H7 (cell line): Measurements from ENCODE around the gene TUBA3D. TPM values are rescaled to one million over a fixed set of nuclear protein-coding genes. Genes with fewer than 3 reads are reported as not detected.
"Not testable (repeated sequence)": the region's sequence is repeated elsewhere in the genome, so short reads cannot be mapped to it uniquely, and the experiment has no call there.

Experiments used
- DNase-seq: peaks from one replicate; pipeline ENCODE4 v3.0.0; 2012
- H3K27me3 ChIP-seq: 2 replicates; pipeline ENCODE4 v1.6.0; 2011; ENCODE audit warnings: mild to moderate bottlenecking, low read length; ENCODE audit not compliant: control insufficient read depth, insufficient read depth
- H3K36me3 ChIP-seq: replicated peaks from 2 replicates; pipeline ENCODE4 v1.5.1; 2011; ENCODE audit warnings: low read length; ENCODE audit not compliant: control insufficient read depth, insufficient read depth
- H3K4me3 ChIP-seq: 2 replicates; pipeline ENCODE4 v1.5.1; 2011; ENCODE audit warnings: low read depth, mild to moderate bottlenecking, control low read depth, low read length, moderate library complexity; ENCODE audit not compliant: insufficient read depth
- total RNA-seq: library from RNA; depleted of rRNA; stranded (reverse); fragments of >200 nt; shearing (Covaris generic); gene quantifications from 2 replicates; pipeline ENCODE4 v1.2.3, GENCODE V29; 2014

TUBA3D gene
- total RNA-seq, 1 experiment from 2014 or later, result 0.62 TPM

- DNase-seq, H3K36me3 ChIP-seq: not testable (repeated sequence)
Observed at GRCh38 chr2:131477227-131477626, 1.3 kb downstream of the TUBA3D start.

GRCh38 chr2:131478074-131478849, 2.3 kb downstream of the TUBA3D start:
- H3K36me3 ChIP-seq, DNase-seq, H3K27me3 ChIP-seq, H3K4me3 ChIP-seq: not testable (repeated sequence)

More at GRCh38 chr2:131477227-131477626, 1.3 kb downstream of the TUBA3D start:
- H3K27me3 ChIP-seq, H3K4me3 ChIP-seq: not testable (repeated sequence)

GRCh38 chr2:131478850-131479461, 3.0 kb downstream of the TUBA3D start:
- DNase-seq, H3K27me3 ChIP-seq, H3K36me3 ChIP-seq, H3K4me3 ChIP-seq: not testable (repeated sequence)

- H3K4me3 ChIP-seq, H3K27me3 ChIP-seq, H3K36me3 ChIP-seq, DNase-seq: not testable (repeated sequence)
Observed at GRCh38 chr2:131480351-131480750, 4.4 kb downstream of the TUBA3D start.

- H3K27me3 ChIP-seq, H3K36me3 ChIP-seq, DNase-seq, H3K4me3 ChIP-seq: not testable (repeated sequence)
Observed at GRCh38 chr2:131482506-131483155, 6.7 kb downstream of the TUBA3D start.

- not testable (repeated sequence) for H3K36me3 ChIP-seq, DNase-seq, H3K4me3 ChIP-seq, H3K27me3 ChIP-seq
Observed at GRCh38 chr2:131483981-131484820, 8.3 kb downstream of the TUBA3D start.

- H3K27me3 ChIP-seq, DNase-seq, H3K36me3 ChIP-seq, H3K4me3 ChIP-seq: not testable (repeated sequence)
Observed at GRCh38 chr2:131484906-131485460, 9.1 kb downstream of the TUBA3D start.

- H3K4me3 ChIP-seq, H3K27me3 ChIP-seq, DNase-seq, H3K36me3 ChIP-seq: not testable (repeated sequence)
Observed at GRCh38 chr2:131486201-131486902, 10.4 kb downstream of the TUBA3D start.

- peaks cover 4% of the 10 kb centered on the region for H3K36me3 ChIP-seq
- no peaks in the 10 kb centered on the region for H3K27me3 ChIP-seq
- H3K4me3 ChIP-seq, result no peak overlapping the region
- no peak for DNase-seq
Observed at GRCh38 chr2:131488306-131489205, 12.6 kb downstream of the TUBA3D start.

- DNase-seq, H3K27me3 ChIP-seq, H3K36me3 ChIP-seq: not testable (repeated sequence)
- peak overlapping the region; percentile 41 for H3K4me3 ChIP-seq
Observed at GRCh38 chr2:131490616-131491468, 14.9 kb downstream of the TUBA3D start.

- H3K27me3 ChIP-seq, H3K36me3 ChIP-seq: not testable (repeated sequence)
- peak overlapping the region; percentile 41 for H3K4me3 ChIP-seq
- peak; percentile 49 for DNase-seq
Observed at GRCh38 chr2:131491469-131491836, 15.5 kb downstream of the TUBA3D start.

- not testable (repeated sequence) for H3K27me3 ChIP-seq, DNase-seq, H3K36me3 ChIP-seq
- H3K4me3 ChIP-seq, result peak within 1 kb of the TSS; percentile 86
Observed at GRCh38 chr2:131492015-131492417, 16.1 kb downstream of the TUBA3D start, which contains the start of gene MZT2A. TSS of gene MZT2A (minus strand) at chr2:131492397. CDS start at chr2:131492376, 21 bp downstream.
